GM21529 (cell line): ENCODE data around the gene EID3.
"Not testable (repeated sequence)": the region's sequence is repeated elsewhere in the genome, so short reads cannot be mapped to it uniquely, and the experiment has no call there.

Experiments
- ATAC-seq: cut with Tn5 transposase; IDR thresholded peaks from one replicate; pipeline ENCODE4 v1.9.1; 2021; ENCODE audit not compliant: unreplicated experiment

EID3 gene

DNA sequence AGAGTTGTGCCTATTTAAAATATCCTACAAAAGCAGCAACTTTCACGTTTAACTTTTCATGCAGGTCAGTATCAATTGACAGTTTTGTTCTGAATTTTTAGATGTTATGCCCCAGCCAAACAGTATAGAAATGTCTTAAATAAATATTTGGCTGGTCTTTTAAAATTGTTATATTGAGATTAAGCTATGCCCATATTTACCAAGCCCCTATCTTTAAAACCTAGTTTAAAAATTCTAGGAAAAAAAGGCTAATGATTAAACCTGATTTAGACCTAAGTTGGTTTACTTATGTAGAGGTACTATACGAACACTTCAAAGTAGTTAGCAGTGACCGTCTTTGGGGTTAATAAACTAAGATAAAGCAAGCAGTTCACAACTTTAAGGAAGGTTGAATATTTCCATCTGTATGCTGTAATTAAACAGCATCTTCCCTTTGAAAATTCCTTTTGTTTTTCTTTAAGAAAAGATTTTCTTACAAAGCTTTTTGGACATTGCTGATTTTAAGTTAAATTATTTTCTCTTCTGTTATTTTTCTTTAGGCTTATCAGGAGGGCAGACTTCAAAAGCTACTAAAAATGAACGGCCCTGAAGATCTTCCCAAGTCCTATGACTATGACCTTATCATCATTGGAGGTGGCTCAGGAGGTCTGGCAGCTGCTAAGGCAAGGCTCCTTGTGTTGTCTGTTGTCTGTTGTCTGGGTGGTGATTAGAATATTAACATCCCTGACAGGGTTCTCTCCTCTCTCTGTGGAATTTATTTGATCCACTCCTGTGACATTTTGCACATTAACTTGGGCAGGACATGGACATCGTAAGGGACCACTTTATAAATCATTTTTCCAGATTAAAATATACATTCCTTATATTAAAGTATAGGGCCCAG is 7.5 kb downstream of the EID3 start:
- no peak for ATAC-seq

DNA sequence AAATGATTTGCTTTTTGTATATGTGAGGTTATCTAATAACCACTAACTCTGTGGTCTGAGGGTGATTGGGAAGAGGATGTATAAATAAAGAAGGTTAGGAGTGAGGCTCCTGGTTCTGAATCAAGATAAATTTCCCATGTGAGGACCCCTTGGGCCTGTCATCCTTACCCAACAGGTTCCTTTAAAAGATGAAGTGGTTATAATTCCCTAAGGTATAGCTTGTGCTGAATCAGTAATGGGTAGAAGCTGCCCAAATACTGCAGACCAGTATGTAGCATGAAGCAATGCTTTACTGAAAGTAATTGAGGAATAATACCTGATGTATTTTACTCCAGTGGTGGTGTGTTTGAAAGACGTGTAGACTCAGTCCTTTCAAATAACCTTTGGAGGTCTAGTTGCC is 8.7 kb downstream of the EID3 start:
- no peak for ATAC-seq

DNA sequence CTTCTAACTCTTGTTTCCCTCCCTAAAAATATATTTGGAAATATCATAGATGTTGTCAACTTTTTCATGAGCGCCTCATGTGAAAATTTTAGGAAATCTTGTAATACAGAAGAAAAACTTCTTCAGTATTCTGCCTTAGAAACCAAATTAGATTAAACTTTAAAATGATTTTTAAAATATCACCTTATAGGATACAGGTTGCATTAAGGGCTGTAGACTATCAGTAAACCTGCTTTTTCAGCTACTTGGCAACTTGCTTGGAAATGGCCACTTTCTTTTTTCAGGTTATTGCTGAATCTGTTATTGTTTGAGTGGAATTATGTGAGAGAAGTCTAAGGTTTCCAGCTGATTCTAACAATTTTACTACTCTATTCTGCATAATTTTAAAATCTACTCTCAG is 9.1 kb downstream of the EID3 start:
- no peak for ATAC-seq

DNA sequence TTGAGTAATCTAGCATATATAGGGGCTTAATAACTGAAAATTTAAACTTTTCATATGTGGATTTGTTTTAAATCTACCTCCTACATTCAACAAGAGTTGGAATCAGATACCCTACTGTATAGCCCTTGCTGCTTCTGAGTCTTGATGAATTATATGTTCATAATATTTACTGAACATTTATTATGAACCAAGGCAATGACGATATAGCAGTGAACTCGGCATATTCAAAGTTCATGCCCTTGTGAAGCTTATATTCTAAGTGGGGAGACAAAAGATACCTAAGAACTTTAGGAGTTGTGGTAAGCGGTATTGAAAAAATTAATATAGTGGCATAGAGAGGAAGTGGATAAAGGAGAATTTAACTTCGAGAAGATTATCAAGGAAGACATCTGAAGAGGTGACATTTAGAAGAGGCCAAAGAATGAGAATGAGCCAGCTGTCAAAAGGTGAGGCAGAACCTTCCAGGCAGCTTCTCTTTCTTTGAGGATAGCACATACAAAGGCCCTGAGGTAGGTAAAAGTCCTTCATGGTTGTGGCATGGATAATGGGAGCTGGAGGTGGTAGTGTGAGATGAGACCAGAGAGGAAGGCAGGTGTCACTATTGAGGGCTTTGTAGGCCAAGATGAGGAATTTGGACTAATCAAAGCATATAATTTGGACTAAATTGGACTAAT is 10.2 kb downstream of the EID3 start:
- ATAC-seq = no peak

DNA sequence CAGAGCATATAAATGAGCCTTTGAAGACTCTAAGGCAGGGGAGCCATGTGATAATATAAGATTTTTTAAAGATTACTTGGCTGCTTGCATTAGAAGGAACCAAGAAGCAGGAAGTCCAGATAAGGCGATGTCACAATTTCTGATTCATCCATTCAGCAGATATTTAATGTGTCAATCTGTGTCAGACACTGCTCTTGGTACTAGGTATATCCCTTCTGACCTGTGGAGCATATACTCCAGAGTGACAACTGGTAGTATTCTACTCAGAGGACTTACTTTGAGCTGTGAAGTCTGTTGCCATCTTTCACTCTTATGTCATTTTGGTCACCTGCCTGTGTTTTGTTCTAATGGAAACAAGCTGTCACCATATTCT is 10.7 kb downstream of the EID3 start:
- ATAC-seq = no peak

DNA sequence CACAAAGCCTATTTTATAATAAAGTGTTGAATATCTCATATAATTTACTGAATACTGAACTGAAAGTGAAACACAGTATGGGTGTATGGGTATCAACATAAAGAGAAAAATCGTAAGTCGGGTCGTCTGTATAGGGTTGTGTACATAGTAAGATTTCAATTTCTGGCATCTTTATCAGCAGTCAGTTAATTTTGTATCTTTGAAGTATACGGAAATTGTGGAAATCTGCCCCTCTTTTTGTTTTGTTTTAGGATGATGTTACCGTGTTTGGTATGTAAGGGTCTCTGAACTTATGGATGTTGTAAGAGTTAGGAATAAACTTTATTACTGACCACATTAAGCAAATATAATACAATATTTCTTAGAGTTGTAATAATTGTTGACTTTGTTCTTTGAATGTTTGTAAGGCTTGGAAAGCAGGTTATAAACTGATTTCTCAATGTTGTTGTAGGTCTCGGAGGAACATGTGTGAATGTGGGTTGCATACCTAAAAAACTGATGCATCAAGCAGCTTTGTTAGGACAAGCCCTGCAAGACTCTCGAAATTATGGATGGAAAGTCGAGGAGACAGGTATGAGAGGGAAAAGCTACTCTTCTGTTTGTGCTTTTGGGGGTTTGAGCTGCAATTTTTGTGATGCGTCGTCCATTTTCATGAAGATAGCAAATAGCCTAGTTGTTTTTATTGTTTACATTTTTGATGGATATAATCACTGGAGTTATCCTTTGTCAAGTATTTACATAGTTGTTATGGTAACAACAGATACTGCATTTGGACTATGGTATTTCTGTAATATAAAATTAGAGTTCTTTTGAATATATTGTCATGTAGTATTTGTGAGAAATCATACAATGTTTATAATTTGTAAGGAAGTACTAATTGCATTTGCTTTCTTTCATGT is 12.0 kb downstream of the EID3 start:
- no peak for ATAC-seq

DNA sequence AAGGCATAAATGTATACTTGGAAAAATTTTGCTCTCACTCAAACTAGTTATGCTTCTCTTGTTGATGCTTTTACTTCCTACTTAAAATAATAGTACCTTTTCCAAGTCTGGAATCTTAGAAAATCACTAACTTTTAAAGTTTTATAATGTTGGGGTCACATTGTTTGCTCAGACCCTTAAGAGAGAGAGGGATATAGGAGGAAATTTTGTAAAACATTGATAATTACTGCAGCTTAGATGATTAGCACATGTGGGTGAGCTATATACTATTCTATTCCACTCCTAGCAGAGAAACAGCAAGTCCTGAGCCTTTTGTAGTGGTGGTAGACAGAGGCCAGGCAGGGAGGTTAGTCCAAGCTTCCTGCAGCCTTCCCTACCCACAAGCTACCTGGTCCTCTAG is 13.4 kb downstream of the EID3 start:
- no peak for ATAC-seq

DNA sequence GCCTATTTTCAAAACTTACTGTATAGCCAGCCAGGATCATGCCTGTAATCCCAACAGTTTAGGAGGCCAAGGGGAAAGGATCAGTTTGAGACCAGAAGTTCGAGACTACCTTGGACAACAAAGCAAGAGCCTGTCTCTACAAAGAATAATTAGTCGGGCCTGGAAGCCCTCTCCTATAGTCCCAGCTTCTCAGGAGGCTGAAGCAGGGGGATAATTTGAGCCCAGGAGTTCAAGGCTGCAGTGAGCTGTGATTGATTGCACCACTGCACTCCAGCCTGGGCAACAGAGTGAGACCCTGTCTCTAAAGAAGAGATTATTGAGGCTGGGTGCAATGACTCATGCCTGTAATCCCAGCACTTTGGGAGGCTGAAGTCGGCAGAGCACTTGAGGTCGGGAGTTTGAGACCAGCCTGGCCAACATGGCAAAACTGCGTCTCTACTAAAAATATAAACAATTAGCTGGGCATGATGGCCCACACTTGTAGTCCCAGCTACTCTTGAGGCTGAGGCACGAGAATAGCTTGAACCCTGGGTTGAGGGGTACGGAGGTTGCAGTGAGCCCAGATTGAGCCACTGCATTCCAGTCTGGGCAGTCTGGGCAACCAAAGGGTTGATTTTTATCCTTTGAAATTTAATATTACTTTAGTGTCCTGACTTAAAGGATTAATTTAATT is 14.1 kb downstream of the EID3 start:
- ATAC-seq = no peak

DNA sequence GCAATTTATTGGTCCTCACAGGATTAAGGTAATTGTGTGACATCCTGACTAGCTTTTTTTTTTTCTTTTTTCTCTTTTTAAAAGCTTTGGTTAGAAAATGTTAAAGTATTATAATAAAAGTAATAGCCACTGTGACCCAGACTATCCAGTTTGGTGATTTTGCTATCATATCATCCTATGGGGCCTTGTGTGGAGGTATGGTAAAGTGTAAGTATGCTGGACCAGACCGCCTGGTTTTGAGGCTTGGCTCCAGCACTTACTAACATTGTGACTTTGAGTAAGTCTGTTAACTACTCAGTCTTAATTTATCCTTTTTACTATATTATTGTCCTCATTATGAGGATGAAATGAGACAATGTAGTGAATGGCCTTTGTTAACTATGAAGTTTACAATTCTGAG is 15.5 kb downstream of the EID3 start:
- ATAC-seq = no peak

DNA sequence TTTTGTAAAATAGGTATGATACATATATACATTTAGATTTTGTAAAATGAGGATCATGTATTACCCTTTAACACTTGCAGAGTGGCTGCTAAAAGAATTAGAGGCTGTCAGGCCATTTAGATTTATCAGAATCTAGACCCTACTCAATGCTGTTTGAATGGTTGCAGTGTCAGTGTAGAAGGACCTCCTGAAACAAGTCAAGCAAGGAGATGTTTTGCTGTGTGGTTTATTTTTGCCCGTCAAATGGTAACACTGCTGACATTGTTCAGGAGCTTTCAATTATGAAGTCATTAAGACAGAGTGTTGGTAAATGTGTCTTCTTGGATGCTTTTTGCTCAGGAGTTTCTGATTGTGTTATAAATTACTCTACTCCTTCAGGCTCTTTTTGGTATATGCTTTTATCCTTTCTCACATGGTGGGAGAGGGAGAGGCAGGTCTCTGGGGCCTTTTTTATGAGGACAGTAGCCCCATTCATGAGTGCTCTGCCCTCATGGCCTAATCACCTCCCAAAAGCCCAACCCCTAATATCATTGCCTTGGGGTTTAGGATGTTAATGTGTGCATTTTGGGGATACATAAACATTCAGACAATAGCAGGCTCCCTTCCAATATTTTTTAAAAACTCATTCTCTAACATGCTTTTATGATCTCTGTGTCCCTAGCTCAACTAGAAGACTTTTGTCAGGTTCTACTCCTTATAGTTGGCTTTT is 16.5 kb downstream of the EID3 start:
- ATAC-seq = no peak

DNA sequence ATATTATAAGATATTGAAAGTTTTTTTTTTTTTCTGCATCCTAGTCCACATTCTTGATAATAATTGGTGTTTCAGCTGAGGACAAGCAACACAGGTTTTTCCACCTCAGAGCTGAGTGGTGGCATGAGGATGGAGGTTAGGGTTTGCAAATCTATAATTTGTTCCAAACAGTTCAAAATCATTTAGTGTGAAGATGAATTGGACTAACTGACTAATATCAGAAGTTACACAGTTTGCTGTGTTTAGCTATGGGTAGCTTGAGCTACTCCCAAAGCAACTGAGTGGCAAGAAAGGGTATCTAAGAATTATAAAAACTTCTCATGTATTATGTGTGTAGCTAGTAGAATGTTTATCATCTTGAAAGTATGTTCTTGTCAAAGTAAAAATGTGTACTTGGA is 17.1 kb downstream of the EID3 start:
- no peak for ATAC-seq

DNA sequence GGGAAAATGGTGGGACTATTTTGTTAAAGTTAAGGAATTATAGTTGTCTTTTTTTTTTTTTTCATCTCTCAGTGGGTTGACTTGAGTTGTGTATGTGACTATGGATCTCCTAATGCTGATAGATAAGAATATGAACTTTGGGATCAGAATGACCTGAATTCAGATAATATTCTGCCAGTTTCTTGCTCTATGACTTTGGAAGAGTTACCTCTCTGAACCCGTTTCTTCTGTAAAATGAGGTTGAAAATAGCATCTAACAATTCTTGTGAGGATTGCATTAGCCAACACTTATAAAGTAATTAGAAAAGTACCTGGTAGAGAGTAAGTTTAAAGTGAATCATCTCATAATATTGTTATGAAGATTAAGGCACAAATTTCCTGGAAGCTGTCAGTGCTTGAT is 18.4 kb downstream of the EID3 start:
- no peak for ATAC-seq

DNA sequence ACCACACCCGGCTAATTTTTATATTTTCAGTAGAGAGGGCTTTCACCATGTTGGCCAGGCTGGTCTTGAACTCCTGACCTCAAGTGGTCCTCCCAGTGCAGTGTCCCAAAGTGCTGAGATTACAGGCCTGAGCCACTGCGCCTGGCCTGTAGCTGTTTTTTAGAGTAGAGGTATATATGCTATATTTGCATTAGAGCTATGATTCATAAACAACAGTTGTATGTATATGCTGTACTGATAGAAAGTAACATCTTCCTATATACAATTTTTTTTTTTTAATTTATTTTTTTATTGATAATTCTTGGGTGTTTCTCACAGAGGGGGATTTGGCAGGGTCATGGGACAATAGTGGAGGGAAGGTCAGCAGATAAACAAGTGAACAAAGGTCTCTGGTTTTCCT is 19.0 kb downstream of the EID3 start:
- ATAC-seq = not testable (repeated sequence)

DNA sequence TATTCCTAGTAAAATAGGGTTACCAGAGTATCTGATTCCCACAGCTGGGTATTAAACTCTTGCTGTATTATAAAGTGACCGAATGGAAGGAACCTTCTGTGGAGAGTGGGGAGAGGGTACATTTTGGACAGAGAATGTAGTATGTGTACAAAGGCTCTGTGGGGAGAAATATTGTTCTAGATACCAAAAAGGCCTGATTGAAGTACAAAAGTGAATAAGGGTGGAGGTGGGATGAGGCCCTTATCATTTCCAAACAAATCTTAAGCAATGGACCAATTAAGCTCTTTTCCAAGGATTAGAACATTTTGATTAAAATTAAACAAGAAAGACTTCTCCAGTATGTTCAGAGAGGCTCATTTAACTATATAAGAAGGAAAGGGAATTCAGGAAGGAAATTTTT is 20.4 kb downstream of the EID3 start:
- no peak for ATAC-seq

DNA sequence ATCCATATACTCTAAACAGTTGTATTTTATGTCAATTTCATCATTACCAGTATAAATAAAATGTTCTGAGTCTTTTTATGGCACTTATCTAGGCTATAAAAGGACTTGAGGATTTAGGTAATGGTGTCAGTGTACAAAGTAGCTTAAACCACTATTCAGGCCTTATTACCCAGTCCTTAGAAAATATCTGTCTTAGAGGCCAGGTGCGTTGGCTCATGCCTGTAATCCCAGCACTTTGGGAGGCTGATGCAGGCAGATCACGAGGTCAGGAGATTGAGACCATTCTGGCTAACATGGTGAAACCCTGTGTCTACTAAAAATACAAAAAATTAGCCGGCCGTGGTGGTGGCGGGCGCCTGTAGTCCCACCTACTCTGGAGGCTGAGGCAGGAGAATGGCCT is 24.7 kb downstream of the EID3 start:
- not testable (repeated sequence) for ATAC-seq

DNA sequence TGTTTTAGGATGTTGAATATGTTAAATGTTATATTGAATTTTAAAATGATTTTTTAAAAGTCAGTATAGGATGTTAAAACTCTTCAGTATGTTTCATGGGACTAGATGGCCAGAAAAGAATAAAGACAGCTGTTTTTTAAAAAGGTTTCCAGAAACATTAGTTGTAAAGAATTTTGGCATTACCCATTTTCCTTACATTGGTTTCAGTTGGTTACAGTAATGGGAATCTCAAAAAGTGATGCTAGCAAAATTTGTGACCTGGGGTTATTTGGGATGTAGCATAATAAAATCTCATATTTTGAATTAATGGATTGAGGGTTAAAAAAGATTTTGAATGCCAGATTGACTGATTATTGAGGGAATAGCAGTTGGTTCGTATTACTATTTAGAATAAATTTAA is 25.3 kb downstream of the EID3 start:
- ATAC-seq = no peak

DNA sequence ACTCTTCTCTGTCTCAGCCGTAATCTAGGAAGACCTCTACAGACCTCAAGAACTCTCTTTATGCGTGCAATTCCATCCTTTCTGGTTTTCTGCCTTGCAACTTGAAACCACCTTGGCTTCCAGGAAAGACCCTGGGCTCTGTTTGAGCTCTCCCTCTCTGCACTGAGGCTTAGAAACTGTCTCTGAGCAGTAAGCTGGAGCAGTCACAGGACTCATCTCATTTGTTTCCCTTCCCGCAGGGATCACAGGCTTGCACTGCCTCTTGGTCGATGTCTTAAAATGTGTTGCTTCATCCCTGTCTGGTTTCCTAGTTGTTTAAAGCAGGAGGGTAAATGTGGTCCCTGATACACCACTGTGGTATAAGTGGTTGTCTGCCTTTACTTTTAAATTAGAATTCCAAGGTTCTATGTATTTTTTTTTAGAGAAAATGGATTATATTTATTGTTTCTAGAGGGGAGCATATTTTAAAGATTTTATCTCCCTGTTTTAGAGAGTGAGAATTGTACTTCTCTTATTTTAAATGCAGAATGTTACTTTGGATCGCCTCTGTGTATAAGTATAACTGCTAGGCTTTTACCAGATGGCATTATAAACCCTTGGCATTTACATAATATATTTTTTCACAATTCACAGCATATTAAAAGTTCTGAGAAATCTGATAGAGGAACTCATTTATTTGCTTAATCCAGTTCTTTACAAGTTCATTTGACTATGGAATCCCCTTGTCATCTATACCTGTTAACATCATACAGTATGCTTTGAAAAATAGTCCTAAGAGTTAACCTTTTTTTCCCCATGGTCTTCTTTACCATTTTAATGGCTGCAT is 26.4 kb downstream of the EID3 start:
- no peak for ATAC-seq

DNA sequence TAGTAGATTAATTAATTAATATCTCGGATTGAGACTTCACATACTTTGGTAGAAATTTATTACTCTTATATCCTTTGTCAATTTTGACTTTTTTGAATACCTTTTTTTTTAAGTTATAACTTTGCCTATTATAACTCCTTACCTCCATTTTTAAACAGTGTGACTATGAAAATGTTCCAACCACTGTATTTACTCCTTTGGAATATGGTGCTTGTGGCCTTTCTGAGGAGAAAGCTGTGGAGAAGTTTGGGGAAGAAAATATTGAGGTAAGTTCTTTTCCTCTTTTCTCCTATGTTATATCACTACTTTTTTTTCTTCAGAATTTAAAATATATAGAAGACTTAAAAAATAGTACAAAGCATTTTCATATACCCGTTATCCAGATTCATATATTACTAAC is 27.8 kb downstream of the EID3 start:
- ATAC-seq = no peak

DNA sequence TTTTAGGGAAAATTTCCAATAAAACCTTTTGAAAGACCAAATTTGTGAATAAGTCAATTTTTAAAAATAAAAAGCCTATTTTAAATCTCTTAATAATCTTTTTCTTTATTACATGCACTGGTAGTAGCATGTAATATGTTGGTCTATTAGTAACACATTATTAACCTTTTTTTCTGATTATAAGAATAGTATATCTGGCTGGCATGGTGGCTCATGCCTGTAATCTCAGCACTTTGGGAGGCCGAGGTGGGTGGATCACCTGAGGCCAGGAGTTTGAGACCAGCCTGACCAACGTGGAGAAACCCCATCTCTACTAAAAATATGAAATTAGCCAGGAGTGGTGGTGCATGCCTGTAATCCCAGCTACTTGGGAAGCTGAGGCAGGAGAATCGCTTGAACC is 28.7 kb downstream of the EID3 start:
- not testable (repeated sequence) for ATAC-seq
